ENCODE data around the gene MEAF6. TPM values are rescaled to one million over a fixed set of nuclear protein-coding genes. Genes with fewer than 3 reads are reported as not detected.

Gene MEAF6
- total RNA-seq, 1 experiment from 2014 or later, result 64.6 TPM

Other genes with a start within 250 kb of the MEAF6 start
- gene ZC3H12A, start 40.2 kb downstream of the MEAF6 start, total RNA-seq (2014; rRNA removed; shearing (Covaris generic); ENCODE audit: low replicate concordance), result 2.2 and 3.8 TPM in 2 replicates
- 4.7 and 7.2 TPM in 2 replicates for gene SNIP1, start 39.5 kb upstream of the MEAF6 start, total RNA-seq (2014; rRNA removed; shearing (Covaris generic); ENCODE audit: low replicate concordance)
- not detected in 2 replicates for gene DNALI1, start 42.2 kb upstream of the MEAF6 start, total RNA-seq (2014; rRNA removed; shearing (Covaris generic); ENCODE audit: low replicate concordance)
- gene GNL2, start 81.2 kb upstream of the MEAF6 start, total RNA-seq (2014; rRNA removed; shearing (Covaris generic); ENCODE audit: low replicate concordance), result 66.5 and 126 TPM in 2 replicates
- not detected in 2 replicates for gene RSPO1, start 120.1 kb upstream of the MEAF6 start, total RNA-seq (2014; rRNA removed; shearing (Covaris generic); ENCODE audit: low replicate concordance)
- gene CDCA8, start 177.8 kb upstream of the MEAF6 start, total RNA-seq (2014; rRNA removed; shearing (Covaris generic); ENCODE audit: low replicate concordance), result 6.3 and 14.2 TPM in 2 replicates

Measured in MG63 (cell line).